Measurements from ENCODE around the gene AGTR2.
"Not testable (repeated sequence)": the region's sequence is repeated elsewhere in the genome, so short reads cannot be mapped to it uniquely, and the experiment has no call there.

AGTR2 gene, protein sequence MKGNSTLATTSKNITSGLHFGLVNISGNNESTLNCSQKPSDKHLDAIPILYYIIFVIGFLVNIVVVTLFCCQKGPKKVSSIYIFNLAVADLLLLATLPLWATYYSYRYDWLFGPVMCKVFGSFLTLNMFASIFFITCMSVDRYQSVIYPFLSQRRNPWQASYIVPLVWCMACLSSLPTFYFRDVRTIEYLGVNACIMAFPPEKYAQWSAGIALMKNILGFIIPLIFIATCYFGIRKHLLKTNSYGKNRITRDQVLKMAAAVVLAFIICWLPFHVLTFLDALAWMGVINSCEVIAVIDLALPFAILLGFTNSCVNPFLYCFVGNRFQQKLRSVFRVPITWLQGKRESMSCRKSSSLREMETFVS
- 0 reads per million in 3 experiments for total RNA-seq

DNA sequence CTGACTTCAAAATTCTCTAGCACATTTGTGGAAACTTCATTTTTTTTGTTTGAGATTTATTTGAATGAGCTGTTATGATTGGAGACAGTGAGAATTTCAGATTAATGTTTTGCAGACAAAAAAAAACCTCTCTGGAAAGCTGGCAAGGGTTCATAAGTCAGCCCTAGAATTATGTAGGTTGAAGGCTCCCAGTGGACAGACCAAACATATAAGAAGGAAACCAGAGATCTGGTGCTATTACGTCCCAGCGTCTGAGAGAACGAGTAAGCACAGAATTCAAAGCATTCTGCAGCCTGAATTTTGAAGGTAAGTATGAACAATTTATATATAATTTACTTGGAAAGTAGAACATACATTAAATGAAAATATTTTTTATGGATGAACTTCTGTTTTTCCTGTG is at the start of gene AGTR2:
Gene AGTR2, plus strand, starts transcription at position 234 of the 400 bp plus-strand sequence. CDS start 1,537 bp downstream, outside the sequence.
- DNase-seq, result no peak

DNA sequence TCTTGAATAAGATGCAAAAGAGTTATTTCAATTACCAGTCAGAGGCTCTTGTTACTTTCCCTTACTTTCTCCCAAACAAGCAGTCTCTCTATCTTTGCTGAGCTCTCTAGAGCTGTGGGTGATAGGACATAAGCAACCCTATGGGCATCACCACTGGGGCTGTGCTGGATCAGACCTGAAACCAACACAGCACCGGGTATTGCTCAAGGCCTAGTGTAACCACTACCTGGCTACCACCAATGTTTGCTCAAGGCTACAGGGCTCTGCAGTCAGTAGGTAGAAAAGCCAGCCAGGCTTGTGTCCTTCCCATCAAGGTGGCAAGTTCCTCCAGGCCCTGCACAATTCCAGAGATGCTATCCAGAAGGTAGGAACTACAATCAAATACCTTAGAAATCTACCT is 35.3 kb upstream of the AGTR2 start:
- DNase-seq, result no peak

- not testable (repeated sequence) for DNase-seq
Observed at GRCh38 chrX:116141270-116141669, 29.3 kb upstream of the AGTR2 start.

- no peak for DNase-seq
Observed at GRCh38 chrX:116142976-116143375, 27.6 kb upstream of the AGTR2 start.

DNA sequence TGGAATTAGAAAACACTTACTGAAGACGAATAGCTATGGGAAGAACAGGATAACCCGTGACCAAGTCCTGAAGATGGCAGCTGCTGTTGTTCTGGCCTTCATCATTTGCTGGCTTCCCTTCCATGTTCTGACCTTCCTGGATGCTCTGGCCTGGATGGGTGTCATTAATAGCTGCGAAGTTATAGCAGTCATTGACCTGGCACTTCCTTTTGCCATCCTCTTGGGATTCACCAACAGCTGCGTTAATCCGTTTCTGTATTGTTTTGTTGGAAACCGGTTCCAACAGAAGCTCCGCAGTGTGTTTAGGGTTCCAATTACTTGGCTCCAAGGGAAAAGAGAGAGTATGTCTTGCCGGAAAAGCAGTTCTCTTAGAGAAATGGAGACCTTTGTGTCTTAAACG is 2.4 kb downstream of the AGTR2 start:
- no peak for DNase-seq

DNA sequence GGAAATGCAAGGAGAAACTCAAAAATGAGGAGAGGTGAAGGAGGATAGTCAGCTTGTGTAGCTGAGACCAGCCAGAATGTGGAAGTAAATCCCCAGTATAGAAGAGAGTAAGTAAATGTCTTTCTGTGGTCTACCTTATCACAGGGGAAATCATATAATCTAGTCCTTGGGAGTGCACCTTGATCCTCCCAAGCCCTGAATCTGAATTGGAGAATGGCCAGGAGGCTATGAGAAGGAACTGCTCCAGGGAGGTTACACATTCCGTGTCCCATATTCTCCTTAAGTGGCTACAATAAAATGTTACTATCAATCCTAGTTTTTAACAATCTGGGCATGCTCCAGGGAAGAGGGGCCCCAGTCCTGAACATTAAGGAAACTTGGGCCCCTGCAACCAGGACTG is 10.8 kb downstream of the AGTR2 start:
- DNase-seq, result no peak

DNA sequence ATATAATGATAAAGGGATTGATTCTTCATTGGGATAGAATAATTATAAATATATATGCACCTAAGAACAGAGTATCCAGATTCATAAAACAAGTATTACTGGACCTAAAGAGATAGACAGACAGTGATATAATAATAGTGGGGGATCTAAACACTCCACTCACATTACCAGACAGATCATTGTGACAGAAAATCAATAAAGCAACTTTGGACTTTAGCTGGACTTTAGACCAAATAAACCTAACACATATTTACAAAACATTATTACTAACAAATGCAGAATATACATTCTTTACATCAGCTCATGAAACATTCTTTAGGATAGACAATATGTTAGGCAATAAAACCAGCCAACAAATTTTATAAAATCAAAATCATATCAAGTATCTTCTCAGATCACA is 14.6 kb downstream of the AGTR2 start:
- DNase-seq, result no peak

DNA sequence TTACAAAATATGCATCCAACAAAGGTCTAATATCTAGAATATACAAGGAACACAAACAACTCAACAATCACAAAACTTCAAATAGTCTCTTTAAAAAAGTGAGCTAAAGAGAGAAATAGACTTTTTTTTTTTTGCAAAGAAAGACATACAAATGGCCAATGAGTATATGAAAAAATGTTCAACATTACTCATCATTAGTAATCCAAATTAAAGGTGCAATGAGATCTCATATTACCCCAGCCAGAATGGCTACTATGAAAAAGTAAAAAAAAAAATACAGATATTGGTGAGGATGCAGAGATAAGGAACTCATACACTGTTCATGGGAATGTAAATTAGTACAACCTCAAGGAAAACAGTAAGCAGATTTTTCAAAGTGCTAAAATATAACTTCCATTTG is 24.1 kb downstream of the AGTR2 start:
- no peak for DNase-seq

DNA sequence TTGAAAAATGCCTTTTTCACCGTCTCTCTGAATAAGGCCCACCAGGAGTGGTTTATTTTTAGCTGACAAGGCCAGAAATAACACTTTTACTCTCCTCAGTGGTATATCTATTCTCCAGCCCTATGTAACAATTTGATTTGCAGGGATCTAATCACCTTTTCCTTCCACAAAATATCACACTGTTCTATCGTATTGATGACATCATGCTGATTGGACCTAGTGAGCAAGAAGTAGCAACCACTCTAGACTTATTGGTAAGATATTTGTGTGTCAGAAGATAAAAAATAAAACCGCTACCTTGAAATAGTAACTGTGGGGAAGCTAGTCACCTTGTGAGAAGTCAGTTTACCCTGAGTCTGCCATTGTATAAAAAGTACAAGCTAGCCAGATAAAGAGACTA is 27.7 kb downstream of the AGTR2 start:
- no peak for DNase-seq

DNA sequence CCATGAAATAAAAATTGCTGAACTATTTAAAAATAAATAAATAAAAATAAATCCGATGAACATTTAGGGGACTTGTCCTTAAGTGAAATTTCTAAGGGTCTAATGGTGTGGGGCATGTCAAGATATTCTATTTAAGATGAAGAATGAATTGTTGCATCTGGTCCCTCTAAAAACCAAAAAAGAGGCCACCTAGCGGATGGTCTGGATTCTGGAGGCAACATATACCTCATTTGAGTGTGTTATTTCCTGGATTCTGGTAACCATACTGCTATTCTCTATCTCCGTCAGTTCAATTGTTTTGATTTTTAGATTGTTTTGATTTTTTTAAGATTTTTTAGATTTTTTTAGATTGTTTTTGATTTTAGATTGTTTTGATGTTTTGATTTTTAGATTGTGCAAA is 28.3 kb downstream of the AGTR2 start:
- no peak for DNase-seq

DNA sequence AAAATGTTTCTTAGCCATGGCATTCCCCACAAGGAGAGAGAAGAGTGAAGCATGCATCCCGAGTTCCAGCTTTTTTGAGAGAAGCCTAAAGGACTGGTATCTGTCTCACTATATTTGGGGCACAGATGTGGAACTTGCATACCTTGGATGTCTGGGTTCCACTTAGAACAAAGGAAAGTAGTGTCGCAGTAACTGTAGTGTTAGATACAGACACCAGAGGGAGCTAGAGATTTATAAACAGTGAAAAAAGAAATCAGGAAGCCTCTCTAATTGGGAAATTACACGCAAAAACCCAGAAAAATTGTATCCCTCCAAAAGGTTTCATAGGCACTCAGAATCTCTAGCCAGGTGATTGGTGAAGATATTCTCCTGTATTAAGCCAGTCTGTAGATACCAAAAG is 34.4 kb downstream of the AGTR2 start:
- no peak for DNase-seq

DNA sequence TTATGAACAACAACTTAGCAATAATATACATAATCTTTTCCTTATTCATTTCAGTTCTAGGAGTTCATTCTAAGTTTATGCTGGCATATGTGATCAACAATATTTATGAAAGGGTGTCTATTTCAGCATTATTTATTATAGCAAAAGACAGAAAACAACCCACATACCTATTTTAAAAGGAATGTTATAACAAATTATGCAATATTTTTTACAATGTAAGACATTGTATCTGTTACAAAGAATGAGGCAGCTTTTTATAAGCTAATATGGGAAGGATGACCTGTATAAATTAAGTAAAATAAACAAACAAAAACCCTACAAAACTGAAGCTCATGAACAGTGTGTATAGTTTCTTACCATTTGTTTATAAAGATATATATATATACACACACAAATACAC is 42.7 kb downstream of the AGTR2 start:
- no peak for DNase-seq

GRCh38 chrX:116217080-116217479 is 46.5 kb downstream of the AGTR2 start:
- not testable (repeated sequence) for DNase-seq
